Upper lobe of left lung (tissue), 4 donors: Measurements from ENCODE around the gene CHKA.

Experiments used
- POLR2AphosphoS5 ChIP-seq, 2 donors: sonication (generic); formaldehyde crosslinking; IDR thresholded peaks; one replicate each; pipeline ENCODE4 v1.5.1; 2017; ENCODE audit warnings: antibody characterized with exemption in 2 of 2
- TF ChIP-seq, protein P1 (sequence below), 6 experiments: fragments of 450-650 bp in 4 of 6; fragments of 200-600 bp in 2 of 6; sonication (generic) in 2 of 6; IDR thresholded peaks; one replicate each; pipeline ENCODE4 v1.5.1; 2016 to 2019; ENCODE audit warnings: antibody characterized with exemption in 6 of 6

DNA sequence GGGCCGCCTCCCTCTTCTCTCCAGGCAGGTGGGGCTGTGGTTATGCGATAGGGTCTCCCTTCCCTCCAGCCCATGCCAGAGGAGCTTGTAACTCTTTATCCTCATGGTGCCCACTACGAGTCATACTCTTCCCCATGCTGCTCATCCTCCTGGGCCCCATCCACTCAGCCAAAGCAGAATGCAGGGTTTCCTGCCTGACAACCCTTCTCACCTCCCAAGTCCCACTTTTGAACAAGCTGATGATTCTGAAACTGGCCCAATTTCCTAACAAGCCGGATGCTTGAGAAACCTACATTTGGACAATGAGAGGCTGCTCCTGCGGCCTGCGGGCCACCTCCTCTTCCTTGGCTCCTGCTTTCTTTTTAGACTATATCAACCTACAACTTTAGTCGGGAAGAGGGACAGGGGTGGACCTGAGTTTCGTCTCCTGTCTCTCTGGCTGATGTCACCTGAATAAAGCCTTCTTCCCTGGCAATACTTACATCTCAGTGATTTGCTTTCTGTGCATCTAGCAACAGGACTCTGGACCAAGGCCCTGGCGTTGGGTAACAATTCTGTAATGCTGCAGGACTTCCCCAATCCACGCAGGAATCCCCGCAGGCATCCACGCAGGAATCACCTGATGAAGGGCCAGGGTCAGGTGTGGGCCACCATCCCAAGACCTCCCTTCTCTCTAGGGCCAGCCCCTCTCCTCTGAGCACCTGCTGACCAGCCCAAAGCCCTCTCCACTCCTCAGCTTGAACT is 92.2 kb downstream of the CHKA start:
- TF ChIP-seq, protein P1, sequence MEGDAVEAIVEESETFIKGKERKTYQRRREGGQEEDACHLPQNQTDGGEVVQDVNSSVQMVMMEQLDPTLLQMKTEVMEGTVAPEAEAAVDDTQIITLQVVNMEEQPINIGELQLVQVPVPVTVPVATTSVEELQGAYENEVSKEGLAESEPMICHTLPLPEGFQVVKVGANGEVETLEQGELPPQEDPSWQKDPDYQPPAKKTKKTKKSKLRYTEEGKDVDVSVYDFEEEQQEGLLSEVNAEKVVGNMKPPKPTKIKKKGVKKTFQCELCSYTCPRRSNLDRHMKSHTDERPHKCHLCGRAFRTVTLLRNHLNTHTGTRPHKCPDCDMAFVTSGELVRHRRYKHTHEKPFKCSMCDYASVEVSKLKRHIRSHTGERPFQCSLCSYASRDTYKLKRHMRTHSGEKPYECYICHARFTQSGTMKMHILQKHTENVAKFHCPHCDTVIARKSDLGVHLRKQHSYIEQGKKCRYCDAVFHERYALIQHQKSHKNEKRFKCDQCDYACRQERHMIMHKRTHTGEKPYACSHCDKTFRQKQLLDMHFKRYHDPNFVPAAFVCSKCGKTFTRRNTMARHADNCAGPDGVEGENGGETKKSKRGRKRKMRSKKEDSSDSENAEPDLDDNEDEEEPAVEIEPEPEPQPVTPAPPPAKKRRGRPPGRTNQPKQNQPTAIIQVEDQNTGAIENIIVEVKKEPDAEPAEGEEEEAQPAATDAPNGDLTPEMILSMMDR (IDR thresholded peaks at IDR 0.05) = no peak
- no peak for TF ChIP-seq POLR2AphosphoS5 (IDR thresholded peaks at IDR 0.05)
